NCI-H2171 treated with DMSO at 0.1 percent for 48 hours (cell line): Measurements from ENCODE around the gene ANKRD18A.

Source experiments
- DNase-seq: peaks from one replicate; lab custom pipeline; 2025; lab: John Stamatoyannopoulos, UW

Gene ANKRD18A

GRCh38 chr9:38529317-38529716, 91.1 kb downstream of the ANKRD18A start:
- no peak for DNase-seq

- no peak for DNase-seq
Observed at GRCh38 chr9:38527503-38527902, 92.9 kb downstream of the ANKRD18A start.

GRCh38 chr9:38526591-38526990, 93.8 kb downstream of the ANKRD18A start:
- DNase-seq, result no peak

- DNase-seq, result no peak
Observed at GRCh38 chr9:38523121-38523520, 97.3 kb downstream of the ANKRD18A start.

- DNase-seq, result no peak
Observed at GRCh38 chr9:38521762-38522161, 98.6 kb downstream of the ANKRD18A start.
